BLaER1 (cell line): ENCODE data around the gene PHACTR3.

Source experiments
- H3K27ac ChIP-seq: shearing (Covaris generic); formaldehyde crosslinking; 2 replicates; pipeline ENCODE4 v1.8.1; 2022
- H3K27me3 ChIP-seq: shearing (Covaris generic); formaldehyde crosslinking; 2 replicates; pipeline ENCODE4 v1.8.1; 2022
- H3K36me3 ChIP-seq: shearing (Covaris generic); formaldehyde crosslinking; 2 replicates; pipeline ENCODE4 v1.8.1; 2022
- H3K4me1 ChIP-seq: shearing (Covaris generic); formaldehyde crosslinking; 2 replicates; pipeline ENCODE4 v1.8.1; 2022
- H3K4me2 ChIP-seq: shearing (Covaris generic); formaldehyde crosslinking; 2 replicates; pipeline ENCODE4 v1.8.1; 2022
- H3K4me3 ChIP-seq: shearing (Covaris generic); formaldehyde crosslinking; 2 replicates; pipeline ENCODE4 v1.8.1; 2022
- H3K9ac ChIP-seq: shearing (Covaris generic); formaldehyde crosslinking; 2 replicates; pipeline ENCODE4 v1.8.1; 2022
- H3K9me3 ChIP-seq: shearing (Covaris generic); formaldehyde crosslinking; 2 replicates; pipeline ENCODE4 v1.8.1; 2022
- H4K20me1 ChIP-seq: shearing (Covaris generic); formaldehyde crosslinking; 2 replicates; pipeline ENCODE4 v1.8.1; 2022
- Cebpa-rat ChIP-seq: shearing (Covaris generic); IDR thresholded peaks from 2 replicates; pipeline ENCODE4 v1.8.1; 2022

Gene PHACTR3

DNA sequence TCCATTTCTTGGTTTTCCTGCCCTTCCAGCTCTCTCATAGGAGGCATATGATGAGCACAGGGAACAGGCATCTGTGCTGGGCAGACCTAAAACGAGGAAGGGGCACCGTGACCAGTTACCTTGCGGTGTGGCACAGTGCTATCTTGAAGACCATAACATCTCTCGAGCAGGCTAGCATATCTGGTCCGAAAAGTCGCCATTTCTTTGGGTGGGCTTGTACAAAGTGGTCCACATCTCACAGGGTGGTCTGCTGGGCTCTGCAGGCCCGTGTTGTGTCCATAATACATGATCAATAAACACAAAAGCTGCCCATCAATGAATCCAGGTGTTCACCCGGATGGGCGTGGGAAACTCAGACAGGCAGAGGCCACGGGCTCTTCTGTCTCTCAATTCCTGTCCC, 115.7 kb downstream of the PHACTR3 start:
- Histone ChIP-seq H3K27me3 (no peaks in the 10 kb centered on the region), H3K27ac (peak overlapping the region; percentile 50; the same call in 1 of the 2 replicates), H4K20me1 (peaks cover 100% of the 10 kb centered on the region), H3K4me3 (no peak overlapping the region), H3K9ac (no peak overlapping the region), H3K4me1 (peaks cover 100% of the 10 kb centered on the region), H3K9me3 (no peaks in the 10 kb centered on the region), H3K4me2 (peak overlapping the region; percentile 95), H3K36me3 (peaks cover 67% of the 10 kb centered on the region)
- TF ChIP-seq Cebpa-rat = no peak

DNA sequence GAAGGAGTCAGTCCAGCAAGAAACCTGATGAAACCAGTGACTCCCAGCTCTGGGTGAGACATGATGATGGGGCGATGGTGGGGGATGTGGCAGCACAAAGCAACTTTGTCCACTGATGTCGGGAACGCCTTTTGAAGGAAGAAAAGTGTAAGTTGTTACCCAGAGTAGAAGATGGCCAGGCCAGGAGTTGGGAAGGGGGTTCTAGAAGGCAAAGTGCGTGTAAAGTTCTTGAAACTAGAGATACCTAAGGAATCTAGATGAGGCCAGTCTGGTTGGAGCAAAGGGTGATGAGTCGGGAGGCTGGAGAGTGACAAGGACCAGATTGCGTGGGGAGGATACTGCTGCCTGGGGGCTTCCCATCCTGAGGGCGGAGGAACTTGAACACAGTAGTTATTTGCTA, 117.0 kb downstream of the PHACTR3 start:
- H3K27me3 ChIP-seq = no peaks in the 10 kb centered on the region

DNA sequence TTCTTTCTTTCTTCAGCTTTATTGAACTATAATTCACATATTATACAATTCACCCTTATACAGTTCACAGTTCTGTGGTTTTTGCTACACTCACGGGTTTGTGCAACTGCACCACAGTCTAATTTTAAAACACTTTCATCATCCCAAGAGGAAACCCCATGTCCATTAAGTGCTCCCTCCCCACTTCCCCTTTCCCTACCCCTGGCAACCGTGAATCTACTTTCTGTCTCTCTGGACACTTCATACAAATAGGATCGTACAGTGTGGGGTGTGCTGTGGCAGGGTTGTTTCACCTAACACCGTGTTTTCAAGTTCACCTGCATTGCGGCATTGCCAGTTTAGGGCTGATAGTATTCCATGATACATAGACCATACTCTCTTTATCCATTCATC, 118.8 kb downstream of the PHACTR3 start:
- Histone ChIP-seq H3K4me3 (peak overlapping the region; percentile 46), H3K4me2 (peak overlapping the region; percentile 95), H3K9me3 (no peaks in the 10 kb centered on the region), H3K4me1 (peaks cover 100% of the 10 kb centered on the region), H3K9ac (no peak overlapping the region; the same call in 1 of the 2 replicates), H3K27me3 (no peaks in the 10 kb centered on the region), H3K36me3 (peaks cover 70% of the 10 kb centered on the region), H4K20me1 (peaks cover 100% of the 10 kb centered on the region), H3K27ac (peak overlapping the region; percentile 76)
- peak; percentile 37; the same call in 1 of the 2 replicates for TF ChIP-seq Cebpa-rat

More for the DNA sequence above, 117.0 kb downstream of the PHACTR3 start:
- no peak for TF ChIP-seq Cebpa-rat
- H3K4me2 ChIP-seq = peak overlapping the region; percentile 95
- peak overlapping the region; percentile 38; the same call in 1 of the 2 replicates for H3K9ac ChIP-seq
- H3K4me3 ChIP-seq = no peak overlapping the region
- H3K9me3 ChIP-seq = no peaks in the 10 kb centered on the region
- H3K36me3 ChIP-seq = peaks cover 70% of the 10 kb centered on the region
- H4K20me1 ChIP-seq = peaks cover 100% of the 10 kb centered on the region
- H3K27ac ChIP-seq = peak overlapping the region; percentile 76
- H3K4me1 ChIP-seq = peaks cover 100% of the 10 kb centered on the region

- no peaks in the 10 kb centered on the region for H3K27me3 ChIP-seq
- TF ChIP-seq Cebpa-rat = no peak
- peak overlapping the region; percentile 76 for H3K27ac ChIP-seq
- peaks cover 100% of the 10 kb centered on the region for H3K4me1 ChIP-seq
- H3K9me3 ChIP-seq = no peaks in the 10 kb centered on the region
- H3K4me2 ChIP-seq = peak overlapping the region; percentile 95
- no peak overlapping the region; the same call in 1 of the 2 replicates for H3K9ac ChIP-seq
- H4K20me1 ChIP-seq = peaks cover 100% of the 10 kb centered on the region
- peak overlapping the region; percentile 46 for H3K4me3 ChIP-seq
- peaks cover 66% of the 10 kb centered on the region for H3K36me3 ChIP-seq
Measured at GRCh38 chr20:59723607-59724456, 119.5 kb downstream of the PHACTR3 start.

DNA sequence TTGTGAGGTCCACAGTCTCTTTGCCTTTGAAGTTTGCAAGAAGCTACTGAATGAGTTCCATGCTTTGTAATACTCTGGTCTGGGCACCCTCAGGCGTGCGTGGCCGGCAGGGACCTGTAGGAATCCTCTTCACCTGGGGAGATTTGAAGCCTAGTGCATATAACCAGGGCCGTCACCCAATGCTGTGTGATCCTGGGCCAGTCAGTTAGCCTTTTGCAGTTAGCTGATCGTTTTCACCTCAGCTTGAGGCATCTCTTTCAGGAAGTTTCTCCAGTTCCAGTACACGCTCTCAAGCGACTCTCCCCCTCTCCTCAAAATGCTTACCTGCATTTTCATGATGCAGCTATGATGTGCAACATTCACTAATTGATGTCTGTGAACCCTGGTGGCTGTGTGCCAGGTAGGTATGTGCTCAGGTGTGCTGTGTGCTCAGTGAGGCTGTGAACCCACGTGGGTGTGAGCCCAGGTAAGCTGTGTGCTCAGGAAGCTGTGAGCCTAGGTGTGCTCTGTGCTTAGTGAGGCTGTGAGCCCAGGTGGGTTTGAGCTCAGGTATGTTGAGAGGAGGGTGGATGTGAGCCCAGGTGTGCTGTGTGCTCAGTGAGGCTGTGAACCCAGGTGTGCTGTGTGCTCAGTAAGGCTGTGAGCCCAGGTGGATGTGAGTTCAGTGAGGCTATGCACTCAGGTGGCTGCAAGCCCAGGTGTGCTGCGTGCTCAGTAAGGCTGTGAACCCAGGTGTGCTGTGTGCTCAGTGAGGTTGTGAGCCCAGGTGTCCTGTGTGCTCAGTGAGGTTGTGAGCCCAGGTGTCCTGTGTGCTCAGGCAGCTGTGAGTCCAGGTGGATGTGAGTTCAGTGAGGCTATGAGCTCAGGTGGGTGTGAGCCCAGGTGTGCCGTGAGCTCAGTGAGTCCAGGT, 120.4 kb downstream of the PHACTR3 start:
- TF ChIP-seq Cebpa-rat = no peak
- Histone ChIP-seq H3K4me3 (no peak overlapping the region), H3K4me2 (peak overlapping the region; percentile 95)

DNA sequence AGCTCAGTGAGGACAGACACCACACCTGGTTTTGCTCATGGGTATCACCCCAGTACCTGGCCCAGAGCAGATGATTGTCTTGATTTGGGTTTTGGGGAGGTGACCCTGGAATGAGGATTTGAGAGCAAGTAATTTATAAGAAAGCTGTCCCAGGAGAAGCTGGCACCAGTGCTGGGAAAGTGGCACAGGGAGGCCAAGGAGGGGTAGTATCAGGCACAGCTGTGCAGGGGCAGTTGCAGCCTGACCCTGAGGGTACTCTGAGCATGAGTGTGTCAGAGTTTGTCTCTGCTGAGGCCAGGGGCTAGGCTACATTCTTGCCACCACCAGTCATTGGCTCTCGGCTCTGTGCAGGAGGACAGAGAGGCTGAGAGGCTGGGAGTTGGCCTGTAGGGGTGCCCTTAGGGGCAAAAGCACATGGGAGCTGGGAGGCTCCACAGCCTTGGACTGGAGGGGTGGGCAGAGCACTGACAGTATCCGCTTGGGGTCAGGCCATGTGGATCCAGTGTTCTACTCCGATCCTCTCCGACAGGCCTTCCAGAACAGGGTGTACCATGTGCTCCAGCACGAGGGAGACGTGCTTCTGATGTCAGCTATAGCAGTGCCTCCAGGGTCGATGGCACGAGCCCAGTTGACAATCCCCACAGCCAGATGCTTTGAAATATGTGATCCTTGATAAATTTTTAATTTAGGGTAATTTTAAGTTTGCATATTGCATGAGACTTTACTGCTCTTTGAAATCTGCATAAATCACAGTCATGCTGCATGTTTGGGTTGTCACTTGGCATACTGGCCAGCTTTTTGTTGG, 121.3 kb downstream of the PHACTR3 start:
- H3K4me3 ChIP-seq = no peak overlapping the region
- peak overlapping the region; percentile 95 for H3K4me2 ChIP-seq
- H3K36me3 ChIP-seq = peaks cover 66% of the 10 kb centered on the region
- TF ChIP-seq Cebpa-rat = no peak
- no peak overlapping the region for H3K9ac ChIP-seq
- H3K4me1 ChIP-seq = peaks cover 98% of the 10 kb centered on the region
- no peaks in the 10 kb centered on the region for H3K9me3 ChIP-seq
- no peaks in the 10 kb centered on the region for H3K27me3 ChIP-seq
- H3K27ac ChIP-seq = no peak overlapping the region
- peaks cover 100% of the 10 kb centered on the region for H4K20me1 ChIP-seq

More for the DNA sequence above, 120.4 kb downstream of the PHACTR3 start:
- peaks cover 100% of the 10 kb centered on the region for H4K20me1 ChIP-seq
- H3K27me3 ChIP-seq = no peaks in the 10 kb centered on the region
- peaks cover 100% of the 10 kb centered on the region for H3K4me1 ChIP-seq
- no peaks in the 10 kb centered on the region for H3K9me3 ChIP-seq
- H3K27ac ChIP-seq = peak overlapping the region; percentile 6; the same call in 1 of the 2 replicates
- no peak overlapping the region for H3K9ac ChIP-seq
- H3K36me3 ChIP-seq = peaks cover 66% of the 10 kb centered on the region

DNA sequence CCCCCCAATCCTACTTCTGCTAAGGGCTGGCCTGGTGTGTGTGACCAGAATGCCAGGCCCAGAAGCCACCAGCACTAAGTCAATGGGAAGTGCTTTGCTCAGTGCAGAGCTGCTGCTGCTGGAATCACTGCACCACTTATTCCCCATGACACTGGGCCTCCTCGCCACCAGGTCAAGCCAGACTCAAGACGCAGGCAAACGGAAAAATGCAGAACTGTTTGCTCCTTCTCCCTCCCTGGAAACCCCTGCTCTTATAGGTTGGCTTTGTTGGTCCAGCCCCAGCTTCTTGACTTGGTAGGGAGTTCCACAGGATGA, 121.9 kb downstream of the PHACTR3 start:
- no peak overlapping the region for H3K4me3 ChIP-seq
- no peaks in the 10 kb centered on the region for H3K27me3 ChIP-seq
- peaks cover 100% of the 10 kb centered on the region for H4K20me1 ChIP-seq
- no peak overlapping the region for H3K27ac ChIP-seq
- no peak overlapping the region for H3K9ac ChIP-seq
- H3K36me3 ChIP-seq = peaks cover 62% of the 10 kb centered on the region
- H3K4me1 ChIP-seq = peaks cover 98% of the 10 kb centered on the region
- H3K9me3 ChIP-seq = no peaks in the 10 kb centered on the region
- no peak for TF ChIP-seq Cebpa-rat
- peak overlapping the region; percentile 95 for H3K4me2 ChIP-seq

GRCh38 chr20:59728722-59729430, 124.5 kb downstream of the PHACTR3 start:
- Histone ChIP-seq H3K9me3 (no peaks in the 10 kb centered on the region), H3K4me1 (peaks cover 98% of the 10 kb centered on the region), H3K36me3 (peaks cover 80% of the 10 kb centered on the region), H3K9ac (no peak overlapping the region), H3K4me2 (peak overlapping the region; percentile 59), H3K4me3 (no peak overlapping the region), H3K27ac (peak overlapping the region; percentile 38), H3K27me3 (no peaks in the 10 kb centered on the region), H4K20me1 (peaks cover 100% of the 10 kb centered on the region)
- no peak for TF ChIP-seq Cebpa-rat

- Histone ChIP-seq H3K27me3 (no peaks in the 10 kb centered on the region), H3K9ac (peak overlapping the region; percentile 11; the same call in 1 of the 2 replicates), H3K36me3 (peaks cover 86% of the 10 kb centered on the region), H3K27ac (peak overlapping the region; percentile 38), H3K4me1 (peaks cover 98% of the 10 kb centered on the region), H3K4me3 (no peak overlapping the region), H3K9me3 (no peaks in the 10 kb centered on the region), H3K4me2 (peak overlapping the region; percentile 59), H4K20me1 (peaks cover 100% of the 10 kb centered on the region)
- no peak for TF ChIP-seq Cebpa-rat
Measured at GRCh38 chr20:59729506-59729905, 125.2 kb downstream of the PHACTR3 start.
